Memory B cell (primary cell): ENCODE data around the gene MAGEC1.

Source experiments
- ATAC-seq: fragments of 150-1000 bp; cut with Tn5 transposase; 2 replicates; pipeline ENCODE4 v1.10.0; 2021; ENCODE audit warnings: low read depth, mild to moderate bottlenecking, moderate library complexity
- DNase-seq, 2 donors: peaks; one replicate each; pipeline ENCODE4 v3.0.0; 2022; ENCODE audit warnings: low spot score in 2 of 2
- H3K27ac Mint-ChIP-seq: one replicate; pipeline ENCODE4 v1.8.0; 2022; ENCODE audit warnings: mild to moderate bottlenecking, moderate library complexity, mixed read lengths
- H3K27me3 Mint-ChIP-seq: one replicate; pipeline ENCODE4 v1.8.0; 2022; ENCODE audit warnings: mixed read lengths
- H3K36me3 Mint-ChIP-seq: one replicate; pipeline ENCODE4 v1.8.0; 2022; ENCODE audit warnings: mild to moderate bottlenecking, mixed read lengths
- H3K4me1 Mint-ChIP-seq: one replicate; pipeline ENCODE4 v1.8.0; 2022; ENCODE audit warnings: mixed read lengths
- H3K4me3 Mint-ChIP-seq: one replicate; pipeline ENCODE4 v1.8.0; 2022; ENCODE audit warnings: mild to moderate bottlenecking, moderate library complexity, mixed read lengths
- H3K9me3 Mint-ChIP-seq: one replicate; pipeline ENCODE4 v1.8.0; 2022; ENCODE audit warnings: mixed read lengths

The MAGEC1 gene

DNA sequence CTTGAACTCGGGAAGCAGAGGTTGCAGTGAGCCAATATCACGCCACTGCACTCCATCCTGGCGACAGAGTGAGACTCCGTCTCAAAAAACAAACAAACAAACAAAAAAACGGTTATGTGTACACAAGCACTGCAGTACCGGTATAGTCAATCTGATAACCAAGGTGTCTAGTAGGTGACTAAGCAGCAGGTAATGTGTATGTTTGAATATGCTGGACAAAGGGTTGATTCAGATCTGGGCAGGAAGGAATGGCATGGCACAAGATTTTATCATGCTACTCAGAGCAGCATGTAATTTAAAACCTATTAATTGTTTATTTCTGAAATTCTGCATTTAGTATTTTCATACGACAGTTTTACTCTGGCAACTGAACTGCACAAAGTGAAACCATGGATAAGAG is 41.7 kb downstream of the MAGEC1 start:
- no peak overlapping the region for H3K27ac Mint-ChIP-seq
- no peaks in the 10 kb centered on the region for H3K9me3 Mint-ChIP-seq
- no peaks in the 10 kb centered on the region for H3K4me1 Mint-ChIP-seq

DNA sequence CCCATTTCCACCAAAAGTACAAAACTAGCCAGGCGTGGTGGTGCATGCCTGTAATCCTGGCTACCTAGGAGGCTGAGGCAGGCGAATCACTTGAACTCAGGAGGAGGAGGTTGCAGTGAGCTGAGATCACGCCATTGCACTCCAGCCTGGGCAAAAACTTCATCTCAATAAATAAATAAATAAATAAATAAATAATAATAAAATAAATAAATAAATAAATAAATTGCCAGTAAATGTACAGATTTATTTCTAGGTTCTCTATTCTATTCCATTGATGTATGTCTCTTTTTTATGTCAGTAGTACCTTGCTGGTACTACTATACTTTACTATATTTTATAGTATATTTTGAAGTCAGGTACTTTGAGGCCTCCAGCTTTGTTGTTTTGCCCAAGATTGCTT is 43.7 kb downstream of the MAGEC1 start:
- Mint-ChIP-seq H3K27me3 (no peaks in the 10 kb centered on the region), H3K4me3 (no peak overlapping the region), H3K27ac (no peak overlapping the region), H3K4me1 (no peaks in the 10 kb centered on the region), H3K9me3 (peaks cover 4% of the 10 kb centered on the region), H3K36me3 (no peaks in the 10 kb centered on the region)
- DNase-seq (no peak), ATAC-seq (no peak)

More for the DNA sequence above, 41.7 kb downstream of the MAGEC1 start:
- ATAC-seq = no peak
- no peak for DNase-seq
- H3K36me3 Mint-ChIP-seq = no peaks in the 10 kb centered on the region
- no peak overlapping the region for H3K4me3 Mint-ChIP-seq
- H3K27me3 Mint-ChIP-seq = no peaks in the 10 kb centered on the region

DNA sequence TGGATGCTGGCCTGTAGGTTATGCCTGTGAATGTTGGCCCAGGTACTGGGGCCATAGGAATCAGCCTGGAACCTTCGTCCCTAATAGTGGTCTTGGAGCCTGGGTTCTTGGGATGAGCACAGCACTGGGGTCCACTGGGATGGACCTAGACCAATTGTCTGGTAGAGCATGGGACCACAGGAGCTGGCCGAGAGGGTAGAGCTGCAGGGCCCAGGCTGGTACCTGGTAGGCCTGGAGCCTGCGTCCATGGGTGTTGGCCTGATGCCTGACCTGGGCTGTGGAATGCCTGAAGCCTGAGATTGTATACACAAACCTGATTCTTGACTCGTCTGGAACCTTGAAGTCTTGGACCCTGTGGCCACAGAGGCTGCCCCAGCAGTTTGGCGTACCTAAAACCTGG is 48.9 kb downstream of the MAGEC1 start:
- Mint-ChIP-seq H3K27me3 (no peaks in the 10 kb centered on the region), H3K4me3 (no peak overlapping the region), H3K36me3 (no peaks in the 10 kb centered on the region), H3K9me3 (peaks cover 6% of the 10 kb centered on the region), H3K27ac (no peak overlapping the region), H3K4me1 (no peaks in the 10 kb centered on the region)
- ATAC-seq = no peak
- no peak for DNase-seq

DNA sequence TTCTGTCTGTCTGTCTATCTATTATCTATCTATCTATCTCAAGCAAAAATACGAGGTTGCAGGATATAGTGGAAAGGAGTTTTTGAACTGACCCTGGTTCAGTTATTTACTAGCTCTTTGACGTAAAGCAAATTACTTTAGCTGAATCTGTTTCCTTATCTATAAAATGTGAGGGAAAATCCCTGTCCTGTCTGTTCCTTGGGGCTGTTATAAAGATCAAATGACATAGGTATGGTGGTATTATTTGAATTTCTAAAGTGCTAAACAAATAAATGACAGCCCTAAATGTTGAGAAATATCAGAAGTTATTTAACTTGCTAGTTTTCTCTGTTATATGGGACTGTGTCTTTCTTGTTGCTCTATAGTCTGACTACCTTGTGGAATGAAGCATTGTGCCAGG is 55.0 kb downstream of the MAGEC1 start:
- H3K27me3 Mint-ChIP-seq = no peaks in the 10 kb centered on the region
- no peak overlapping the region for H3K4me3 Mint-ChIP-seq
- H3K4me1 Mint-ChIP-seq = no peaks in the 10 kb centered on the region
- DNase-seq (no peak), ATAC-seq (no peak)
- no peak overlapping the region for H3K27ac Mint-ChIP-seq
- H3K36me3 Mint-ChIP-seq = no peaks in the 10 kb centered on the region
- H3K9me3 Mint-ChIP-seq = peaks cover 4% of the 10 kb centered on the region
